ENCODE measurements around the gene NGRN. TPM values are rescaled to one million over a fixed set of nuclear protein-coding genes. Genes with fewer than 3 reads are reported as not detected.

Gene NGRN
- 52.7 and 59.6 TPM in 2 replicates for total RNA-seq

GRCh38 chr15:90265271-90266060, at the start of gene NGRN:
Gene NGRN (plus strand): TSS chr15:90265672. CDS start chr15:90265713, 41 bp downstream.

GRCh38 chr15:90233387-90234095, 31.9 kb upstream of the NGRN start, which contains the start of gene CIB1:
Gene CIB1 (minus strand): TSS chr15:90233941. CDS start chr15:90233885, 56 bp downstream.

GRCh38 chr15:90234096-90234988, 31.1 kb upstream of the NGRN start, which contains the start of gene GDPGP1:
Gene GDPGP1 (plus strand): TSS chr15:90234209. CDS start chr15:90240909, 6,700 bp downstream.

GRCh38 chr15:90249203-90249863, 16.1 kb upstream of the NGRN start, which contains the start of gene TTLL13:
Gene TTLL13 (plus strand): TSS chr15:90249556. CDS start chr15:90250631, 1,075 bp downstream.

Other genes with a start within 250 kb of the NGRN start
- 60.1 and 67.0 TPM in 2 replicates for gene IDH2, start 163.2 kb upstream of the NGRN start, total RNA-seq
- gene SEMA4B, start 64.3 kb upstream of the NGRN start, total RNA-seq: 95.7 and 141 TPM in 2 replicates
- gene CIB1, start 31.7 kb upstream of the NGRN start, total RNA-seq: 51.6 and 59.3 TPM in 2 replicates
- 4.2 and 7.5 TPM in 2 replicates for gene GDPGP1, start 31.5 kb upstream of the NGRN start, total RNA-seq
- gene TTLL13, start 16.1 kb upstream of the NGRN start, total RNA-seq: 0.08 and 0.11 TPM in 2 replicates
- 1.7 and 2.9 TPM in 2 replicates for gene ZNF774, start 86.6 kb downstream of the NGRN start, total RNA-seq
- 153 and 186 TPM in 2 replicates for gene IQGAP1, start 122.6 kb downstream of the NGRN start, total RNA-seq

All from hair follicular keratinocyte (primary cell).